ENCODE results near the gene PHYKPL. TPM values are rescaled to one million over a fixed set of nuclear protein-coding genes. Genes with fewer than 3 reads are reported as not detected.

The PHYKPL gene
- polyA plus RNA-seq, 1 donor (not counting 4 experiments of a cell fraction or from before 2014, with no cell fraction given): 38.8 TPM

GRCh38 chr5:178237431-178238312, 5.1 kb upstream of the PHYKPL start:
- no peaks in the 10 kb centered on the region for H3K36me3 ChIP-seq (ENCODE audit: control insufficient read depth in 2 of 2, extremely low read depth in 1 of 2, insufficient read depth in 2 of 2, low read length in 2 of 2)
- H2AFZ ChIP-seq (ENCODE audit: control insufficient read depth, low read length): no peak overlapping the region
- no peaks in the 10 kb centered on the region for H3K9me1 ChIP-seq (ENCODE audit: control insufficient read depth, extremely low read depth, insufficient read depth, low read length)
- peak overlapping the region; percentile 31 for H3K4me2 ChIP-seq (ENCODE audit: control insufficient read depth, extremely low read depth, insufficient read depth, low read depth, low read length)
- H3K4me1 ChIP-seq (ENCODE audit: control insufficient read depth, extremely low read depth, insufficient read depth, low read length): peaks cover 15% of the 10 kb centered on the region
- H4K20me1 ChIP-seq (ENCODE audit: control insufficient read depth, extremely low read depth, insufficient read depth, low read length): no peaks in the 10 kb centered on the region
- FAIRE-seq (peak; percentile 76), DNase-seq (ENCODE audit: low read depth, low spot score) (peak; percentile 49)
- no peak overlapping the region for H3K9ac ChIP-seq (ENCODE audit: control insufficient read depth, extremely low read depth, insufficient read depth, low read length)
- no peak overlapping the region for H3K4me3 ChIP-seq (ENCODE audit: control insufficient read depth in 2 of 3, extremely low read depth in 1 of 3, insufficient read depth in 2 of 3, low read depth in 1 of 3, low read length in 3 of 3)
- dilution Hi-C loops (cut with MboI; ENCODE audit: extremely low pct_ligation_motif_present, low sequenced_read_pairs): no loop called here
- no peaks in the 10 kb centered on the region for H3K27me3 ChIP-seq (ENCODE audit: control insufficient read depth, extremely low read depth, insufficient read depth, low read length)
- no peak for TF ChIP-seq EZH2 (IDR thresholded peaks at IDR 0.05; ENCODE audit: low read length)
- no peak for TF ChIP-seq CTCF (optimal IDR thresholded peaks at IDR 0.05 in 1 of 3, IDR thresholded peaks at IDR 0.05 in 1 of 3, conservative IDR thresholded peaks at IDR 0.05 in 1 of 3; ENCODE audit: extremely low read depth in 1 of 3, insufficient read depth in 2 of 3, low read length in 3 of 3)
- H3K27ac ChIP-seq (ENCODE audit: control insufficient read depth, insufficient read depth, low read length): no peak overlapping the region
- H3K9me3 ChIP-seq (ENCODE audit: control insufficient read depth, low read depth, low read length): no peaks in the 10 kb centered on the region
- H3K79me2 ChIP-seq (ENCODE audit: control insufficient read depth, insufficient read depth, low read length): no peaks in the 10 kb centered on the region

GRCh38 chr5:178236679-178237078, 4.1 kb upstream of the PHYKPL start:
- FAIRE-seq: no peak

More at GRCh38 chr5:178236679-178237078, 4.1 kb upstream of the PHYKPL start:
- dilution Hi-C loops (cut with MboI; ENCODE audit: extremely low pct_ligation_motif_present, low sequenced_read_pairs): no loop called here
- H3K9ac ChIP-seq (ENCODE audit: control insufficient read depth, extremely low read depth, insufficient read depth, low read length): no peak overlapping the region
- TF ChIP-seq EZH2 (IDR thresholded peaks at IDR 0.05; ENCODE audit: low read length): no peak
- no peak for TF ChIP-seq CTCF (optimal IDR thresholded peaks at IDR 0.05 in 1 of 3, IDR thresholded peaks at IDR 0.05 in 1 of 3, conservative IDR thresholded peaks at IDR 0.05 in 1 of 3; ENCODE audit: extremely low read depth in 1 of 3, insufficient read depth in 2 of 3, low read length in 3 of 3)
- H2AFZ ChIP-seq (ENCODE audit: control insufficient read depth, low read length): no peak overlapping the region
- DNase-seq (ENCODE audit: low read depth, low spot score): no peak
- H3K79me2 ChIP-seq (ENCODE audit: control insufficient read depth, insufficient read depth, low read length): peaks cover 3% of the 10 kb centered on the region
- H3K27ac ChIP-seq (ENCODE audit: control insufficient read depth, insufficient read depth, low read length): no peak overlapping the region
- H3K4me2 ChIP-seq (ENCODE audit: control insufficient read depth, extremely low read depth, insufficient read depth, low read depth, low read length): no peak overlapping the region
- H3K4me1 ChIP-seq (ENCODE audit: control insufficient read depth, extremely low read depth, insufficient read depth, low read length): peaks cover 15% of the 10 kb centered on the region
- no peaks in the 10 kb centered on the region for H3K9me3 ChIP-seq (ENCODE audit: control insufficient read depth, low read depth, low read length)
- H3K4me3 ChIP-seq (ENCODE audit: control insufficient read depth in 2 of 3, extremely low read depth in 1 of 3, insufficient read depth in 2 of 3, low read depth in 1 of 3, low read length in 3 of 3): no peak overlapping the region
- no peaks in the 10 kb centered on the region for H4K20me1 ChIP-seq (ENCODE audit: control insufficient read depth, extremely low read depth, insufficient read depth, low read length)
- no peaks in the 10 kb centered on the region for H3K27me3 ChIP-seq (ENCODE audit: control insufficient read depth, extremely low read depth, insufficient read depth, low read length)
- H3K36me3 ChIP-seq (ENCODE audit: control insufficient read depth in 2 of 2, extremely low read depth in 1 of 2, insufficient read depth in 2 of 2, low read length in 2 of 2): no peaks in the 10 kb centered on the region
- no peaks in the 10 kb centered on the region for H3K9me1 ChIP-seq (ENCODE audit: control insufficient read depth, extremely low read depth, insufficient read depth, low read length)
